GM12878 (cell line): ENCODE results near the gene CTSF. TPM values are rescaled to one million over a fixed set of nuclear protein-coding genes. Genes with fewer than 3 reads are reported as not detected.

Experiments used
- EZH2 ChIP-seq: IDR thresholded peaks from 2 replicates; pipeline ENCODE4 v1.6.1; 2012; ENCODE audit warnings: low read depth, mild to moderate bottlenecking, control low read depth, inconsistent platforms, low read length, borderline replicate concordance; ENCODE audit not compliant: control insufficient read depth
- HDAC6 ChIP-seq: fragments of 200-600 bp; sonication (generic); IDR thresholded peaks from one replicate; pipeline ENCODE4 v1.8.0; 2017; ENCODE audit warnings: antibody characterized with exemption; ENCODE audit not compliant: unreplicated experiment
- KAT2A ChIP-seq: conservative IDR thresholded peaks from 2 replicates; pipeline ENCODE4 v1.6.1; 2011; ENCODE audit warnings: low read depth, low read length; ENCODE audit not compliant: control insufficient read depth
- KLF5 ChIP-seq: fragments of 450-650 bp; IDR thresholded peaks from 2 replicates; pipeline ENCODE4 v1.6.1; 2014; ENCODE audit warnings: mild to moderate bottlenecking; ENCODE audit not compliant: partially characterized antibody
- MXI1 ChIP-seq: fragments of 150-350 bp; IDR thresholded peaks from 2 replicates; pipeline ENCODE4 v1.6.1; 2011; ENCODE audit warnings: low read depth, mild to moderate bottlenecking, inconsistent platforms, low read length, improper control_type of control experiment
- NFYB ChIP-seq: IDR thresholded peaks from 2 replicates; pipeline ENCODE4 v1.6.1; 2011; ENCODE audit warnings: low read depth, mild to moderate bottlenecking, low read length, improper control_type of control experiment, moderate library complexity; ENCODE audit not compliant: insufficient read depth
- RFX5 ChIP-seq: IDR thresholded peaks from 2 replicates; pipeline ENCODE4 v1.6.1; 2011; ENCODE audit warnings: low read depth, low read length, improper control_type of control experiment
- SMC3 ChIP-seq: IDR thresholded peaks from 2 replicates; pipeline ENCODE4 v1.6.1; 2011; ENCODE audit warnings: low read length, improper control_type of control experiment, borderline replicate concordance
- SREBF2 ChIP-seq: IDR thresholded peaks from 2 replicates; pipeline ENCODE4 v1.6.1; 2012; ENCODE audit warnings: mild to moderate bottlenecking, low read length
- YY1 ChIP-seq: IDR thresholded peaks from 2 replicates; pipeline ENCODE4 v1.6.1; 2011; ENCODE audit warnings: low read depth, mild to moderate bottlenecking, low read length
- polyA plus RNA-seq, 11 experiments: library from polyadenylated mRNA; depleted of rRNA in 4 of 11; unstranded in 6 of 11; stranded (reverse) in 5 of 11; fragments of >200 nt; fragmentation: Nextera tagmentation in 4 of 11; fragmentation: Illumina TruSeq in 1 of 11; extraction: Ambion mirVana in 4 of 11; extraction: Trizol in 1 of 11; gene quantifications; 1 replicate in 1 of 11; 2 replicates in 10 of 11; pipeline versions ENCODE4 v1.2.1 to v1.2.3, GENCODE V29; 2011 to 2016; ENCODE audit warnings: inconsistent platforms in 2 of 11, missing spikeins in 2 of 11, low read depth in 1 of 11
- total RNA-seq, 4 experiments: library from RNA; depleted of rRNA in 3 of 4; stranded (reverse); fragments of >200 nt in 3 of 4; fragmentation: Illumina TruSeq in 1 of 4; extraction: Trizol in 1 of 4; gene quantifications; 2 replicates each; pipeline versions ENCODE4 v1.2.1 to v1.2.3, GENCODE V29; 2013 to 2021
- TF ChIP-seq, protein P1 (sequence below): fragments of 450-650 bp; formaldehyde crosslinking; IDR thresholded peaks from 2 replicates; pipeline ENCODE4 v1.5.0; 2022; ENCODE audit warnings: mild to moderate bottlenecking, missing genetic modification characterization
- TF ChIP-seq, protein P2 (sequence below): fragments of 450-650 bp; formaldehyde crosslinking; IDR thresholded peaks from 2 replicates; pipeline ENCODE4 v1.4.0; 2020; ENCODE audit warnings: mild to moderate bottlenecking, moderate library complexity
- TF ChIP-seq, protein P3 (sequence below): IDR thresholded peaks from 2 replicates; pipeline ENCODE4 v1.6.1; 2011; ENCODE audit warnings: mild to moderate bottlenecking, low read depth, low read length, moderate library complexity; ENCODE audit not compliant: insufficient replicate concordance
- TF ChIP-seq, protein P4 (sequence below): IDR thresholded peaks from 2 replicates; pipeline ENCODE4 v1.6.1; 2012; ENCODE audit warnings: improper control_type of control experiment, low read depth, low read length; ENCODE audit not compliant: insufficient replicate concordance

Gene CTSF
- total and polyA plus RNA-seq, 10 of the 15 experiments (the other 5 are each of a cell fraction or from before 2014, with no cell fraction given) = 0.11 to 0.41 (median 0.26) TPM; not detected in 4

DNA sequence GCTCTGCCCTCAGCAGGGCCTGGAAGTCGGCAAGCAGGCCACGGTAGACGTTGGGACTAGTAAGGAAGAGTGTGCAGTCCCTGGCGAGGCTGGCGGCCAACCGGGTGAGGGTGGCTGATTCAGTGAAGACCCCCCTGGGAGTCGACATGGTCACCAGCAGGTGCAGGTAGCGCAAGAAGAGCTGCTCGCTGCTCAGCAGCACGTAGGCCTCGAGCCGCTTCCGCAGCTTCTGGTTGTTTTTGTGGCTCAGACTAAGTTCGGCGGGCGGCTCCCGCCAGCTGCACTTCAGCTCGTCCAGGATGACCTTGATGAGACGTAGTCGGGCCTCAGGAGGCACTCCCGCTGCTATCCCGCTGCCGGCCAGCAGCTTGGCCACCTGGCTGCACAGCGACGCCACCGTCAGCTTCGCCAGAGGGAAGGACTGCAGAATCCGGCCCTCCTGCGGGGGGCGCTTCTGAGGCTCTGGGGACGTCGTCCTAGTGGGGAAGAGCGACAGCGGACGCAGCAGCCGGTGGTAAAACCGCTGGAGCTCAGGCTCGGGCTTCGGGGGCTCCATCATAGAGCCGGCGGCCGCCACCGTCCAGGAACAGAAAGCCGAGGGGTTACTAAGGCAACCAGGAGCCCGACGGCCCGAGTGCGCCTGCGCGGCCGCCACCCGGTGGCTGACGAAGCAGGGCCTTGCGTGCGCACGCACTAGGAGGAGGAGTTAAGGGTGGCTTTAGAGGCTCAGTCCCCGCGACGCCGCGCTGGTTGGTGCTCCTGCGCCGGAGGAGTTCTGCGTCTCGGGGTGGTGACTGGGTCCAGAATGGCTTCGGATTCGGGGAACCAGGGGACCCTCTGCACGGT is 24.3 kb upstream of the CTSF start, which contains the start of the genes CCDC87 and CCS (continued):
- TF ChIP-seq KLF5 = no peak
- TF ChIP-seq, protein P1, sequence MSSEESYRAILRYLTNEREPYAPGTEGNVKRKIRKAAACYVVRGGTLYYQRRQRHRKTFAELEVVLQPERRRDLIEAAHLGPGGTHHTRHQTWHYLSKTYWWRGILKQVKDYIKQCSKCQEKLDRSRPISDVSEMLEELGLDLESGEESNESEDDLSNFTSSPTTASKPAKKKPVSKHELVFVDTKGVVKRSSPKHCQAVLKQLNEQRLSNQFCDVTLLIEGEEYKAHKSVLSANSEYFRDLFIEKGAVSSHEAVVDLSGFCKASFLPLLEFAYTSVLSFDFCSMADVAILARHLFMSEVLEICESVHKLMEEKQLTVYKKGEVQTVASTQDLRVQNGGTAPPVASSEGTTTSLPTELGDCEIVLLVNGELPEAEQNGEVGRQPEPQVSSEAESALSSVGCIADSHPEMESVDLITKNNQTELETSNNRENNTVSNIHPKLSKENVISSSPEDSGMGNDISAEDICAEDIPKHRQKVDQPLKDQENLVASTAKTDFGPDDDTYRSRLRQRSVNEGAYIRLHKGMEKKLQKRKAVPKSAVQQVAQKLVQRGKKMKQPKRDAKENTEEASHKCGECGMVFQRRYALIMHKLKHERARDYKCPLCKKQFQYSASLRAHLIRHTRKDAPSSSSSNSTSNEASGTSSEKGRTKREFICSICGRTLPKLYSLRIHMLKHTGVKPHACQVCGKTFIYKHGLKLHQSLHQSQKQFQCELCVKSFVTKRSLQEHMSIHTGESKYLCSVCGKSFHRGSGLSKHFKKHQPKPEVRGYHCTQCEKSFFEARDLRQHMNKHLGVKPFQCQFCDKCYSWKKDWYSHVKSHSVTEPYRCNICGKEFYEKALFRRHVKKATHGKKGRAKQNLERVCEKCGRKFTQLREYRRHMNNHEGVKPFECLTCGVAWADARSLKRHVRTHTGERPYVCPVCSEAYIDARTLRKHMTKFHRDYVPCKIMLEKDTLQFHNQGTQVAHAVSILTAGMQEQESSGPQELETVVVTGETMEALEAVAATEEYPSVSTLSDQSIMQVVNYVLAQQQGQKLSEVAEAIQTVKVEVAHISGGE = no peak
- 0 out of 2 replicates have a peak, but pooled peaks have one; percentile 13 for TF ChIP-seq NFYB
- TF ChIP-seq, protein P2, sequence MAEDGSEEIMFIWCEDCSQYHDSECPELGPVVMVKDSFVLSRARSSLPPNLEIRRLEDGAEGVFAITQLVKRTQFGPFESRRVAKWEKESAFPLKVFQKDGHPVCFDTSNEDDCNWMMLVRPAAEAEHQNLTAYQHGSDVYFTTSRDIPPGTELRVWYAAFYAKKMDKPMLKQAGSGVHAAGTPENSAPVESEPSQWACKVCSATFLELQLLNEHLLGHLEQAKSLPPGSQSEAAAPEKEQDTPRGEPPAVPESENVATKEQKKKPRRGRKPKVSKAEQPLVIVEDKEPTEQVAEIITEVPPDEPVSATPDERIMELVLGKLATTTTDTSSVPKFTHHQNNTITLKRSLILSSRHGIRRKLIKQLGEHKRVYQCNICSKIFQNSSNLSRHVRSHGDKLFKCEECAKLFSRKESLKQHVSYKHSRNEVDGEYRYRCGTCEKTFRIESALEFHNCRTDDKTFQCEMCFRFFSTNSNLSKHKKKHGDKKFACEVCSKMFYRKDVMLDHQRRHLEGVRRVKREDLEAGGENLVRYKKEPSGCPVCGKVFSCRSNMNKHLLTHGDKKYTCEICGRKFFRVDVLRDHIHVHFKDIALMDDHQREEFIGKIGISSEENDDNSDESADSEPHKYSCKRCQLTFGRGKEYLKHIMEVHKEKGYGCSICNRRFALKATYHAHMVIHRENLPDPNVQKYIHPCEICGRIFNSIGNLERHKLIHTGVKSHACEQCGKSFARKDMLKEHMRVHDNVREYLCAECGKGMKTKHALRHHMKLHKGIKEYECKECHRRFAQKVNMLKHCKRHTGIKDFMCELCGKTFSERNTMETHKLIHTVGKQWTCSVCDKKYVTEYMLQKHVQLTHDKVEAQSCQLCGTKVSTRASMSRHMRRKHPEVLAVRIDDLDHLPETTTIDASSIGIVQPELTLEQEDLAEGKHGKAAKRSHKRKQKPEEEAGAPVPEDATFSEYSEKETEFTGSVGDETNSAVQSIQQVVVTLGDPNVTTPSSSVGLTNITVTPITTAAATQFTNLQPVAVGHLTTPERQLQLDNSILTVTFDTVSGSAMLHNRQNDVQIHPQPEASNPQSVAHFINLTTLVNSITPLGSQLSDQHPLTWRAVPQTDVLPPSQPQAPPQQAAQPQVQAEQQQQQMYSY (CRISPR knock-in tag) = no peak
- 0 out of 2 replicates have a peak, but pooled peaks have one; percentile 9 for TF ChIP-seq YY1
- TF ChIP-seq SMC3 = no peak; the same call in 1 of the 2 replicates
- TF ChIP-seq HDAC6 = peak; percentile 34
- TF ChIP-seq RFX5 = no peak
- no peak for TF ChIP-seq EZH2
- TF ChIP-seq, protein P3, sequence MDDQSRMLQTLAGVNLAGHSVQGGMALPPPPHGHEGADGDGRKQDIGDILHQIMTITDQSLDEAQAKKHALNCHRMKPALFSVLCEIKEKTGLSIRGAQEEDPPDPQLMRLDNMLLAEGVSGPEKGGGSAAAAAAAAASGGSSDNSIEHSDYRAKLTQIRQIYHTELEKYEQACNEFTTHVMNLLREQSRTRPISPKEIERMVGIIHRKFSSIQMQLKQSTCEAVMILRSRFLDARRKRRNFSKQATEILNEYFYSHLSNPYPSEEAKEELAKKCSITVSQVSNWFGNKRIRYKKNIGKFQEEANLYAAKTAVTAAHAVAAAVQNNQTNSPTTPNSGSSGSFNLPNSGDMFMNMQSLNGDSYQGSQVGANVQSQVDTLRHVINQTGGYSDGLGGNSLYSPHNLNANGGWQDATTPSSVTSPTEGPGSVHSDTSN = no peak
- TF ChIP-seq MXI1 = peak; percentile 90
- TF ChIP-seq, protein P4, sequence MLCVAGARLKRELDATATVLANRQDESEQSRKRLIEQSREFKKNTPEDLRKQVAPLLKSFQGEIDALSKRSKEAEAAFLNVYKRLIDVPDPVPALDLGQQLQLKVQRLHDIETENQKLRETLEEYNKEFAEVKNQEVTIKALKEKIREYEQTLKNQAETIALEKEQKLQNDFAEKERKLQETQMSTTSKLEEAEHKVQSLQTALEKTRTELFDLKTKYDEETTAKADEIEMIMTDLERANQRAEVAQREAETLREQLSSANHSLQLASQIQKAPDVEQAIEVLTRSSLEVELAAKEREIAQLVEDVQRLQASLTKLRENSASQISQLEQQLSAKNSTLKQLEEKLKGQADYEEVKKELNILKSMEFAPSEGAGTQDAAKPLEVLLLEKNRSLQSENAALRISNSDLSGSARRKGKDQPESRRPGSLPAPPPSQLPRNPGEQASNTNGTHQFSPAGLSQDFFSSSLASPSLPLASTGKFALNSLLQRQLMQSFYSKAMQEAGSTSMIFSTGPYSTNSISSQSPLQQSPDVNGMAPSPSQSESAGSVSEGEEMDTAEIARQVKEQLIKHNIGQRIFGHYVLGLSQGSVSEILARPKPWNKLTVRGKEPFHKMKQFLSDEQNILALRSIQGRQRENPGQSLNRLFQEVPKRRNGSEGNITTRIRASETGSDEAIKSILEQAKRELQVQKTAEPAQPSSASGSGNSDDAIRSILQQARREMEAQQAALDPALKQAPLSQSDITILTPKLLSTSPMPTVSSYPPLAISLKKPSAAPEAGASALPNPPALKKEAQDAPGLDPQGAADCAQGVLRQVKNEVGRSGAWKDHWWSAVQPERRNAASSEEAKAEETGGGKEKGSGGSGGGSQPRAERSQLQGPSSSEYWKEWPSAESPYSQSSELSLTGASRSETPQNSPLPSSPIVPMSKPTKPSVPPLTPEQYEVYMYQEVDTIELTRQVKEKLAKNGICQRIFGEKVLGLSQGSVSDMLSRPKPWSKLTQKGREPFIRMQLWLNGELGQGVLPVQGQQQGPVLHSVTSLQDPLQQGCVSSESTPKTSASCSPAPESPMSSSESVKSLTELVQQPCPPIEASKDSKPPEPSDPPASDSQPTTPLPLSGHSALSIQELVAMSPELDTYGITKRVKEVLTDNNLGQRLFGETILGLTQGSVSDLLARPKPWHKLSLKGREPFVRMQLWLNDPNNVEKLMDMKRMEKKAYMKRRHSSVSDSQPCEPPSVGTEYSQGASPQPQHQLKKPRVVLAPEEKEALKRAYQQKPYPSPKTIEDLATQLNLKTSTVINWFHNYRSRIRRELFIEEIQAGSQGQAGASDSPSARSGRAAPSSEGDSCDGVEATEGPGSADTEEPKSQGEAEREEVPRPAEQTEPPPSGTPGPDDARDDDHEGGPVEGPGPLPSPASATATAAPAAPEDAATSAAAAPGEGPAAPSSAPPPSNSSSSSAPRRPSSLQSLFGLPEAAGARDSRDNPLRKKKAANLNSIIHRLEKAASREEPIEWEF = no peak
- TF ChIP-seq KAT2A = no peak
- no peak for TF ChIP-seq SREBF2
